Gastrocnemius medialis (tissue), 4 donors: ENCODE results near the gene RNF151.

Experiments
- CTCF ChIP-seq, 5 experiments: fragments of 450-650 bp in 3 of 5; fragments of 200-600 bp in 2 of 5; sonication (generic) in 2 of 5; IDR thresholded peaks in 4 of 5; conservative IDR thresholded peaks in 1 of 5; 1 replicate in 4 of 5; 2 replicates in 1 of 5; pipeline ENCODE4 v1.5.1; 2016 to 2019; ENCODE audit warnings: antibody characterized with exemption in 5 of 5, mild to moderate bottlenecking in 3 of 5, moderate library complexity in 3 of 5
- POLR2A ChIP-seq, 2 donors: fragments of 450-650 bp; IDR thresholded peaks; one replicate each; pipeline ENCODE4 v1.6.1; 2017; ENCODE audit warnings: antibody characterized with exemption in 2 of 2, mild to moderate bottlenecking in 2 of 2, moderate library complexity in 2 of 2

- TF ChIP-seq CTCF (IDR thresholded peaks at IDR 0.05 in 4 of 5, conservative IDR thresholded peaks at IDR 0.05 in 1 of 5) = no peak
- TF ChIP-seq POLR2A (IDR thresholded peaks at IDR 0.05) = no peak
These were observed 1.7 kb downstream of the RNF151 start for GRCh38 chr16:1968146-1968953.
